A673 (cell line): ENCODE data around the gene ACOX3. TPM values are rescaled to one million over a fixed set of nuclear protein-coding genes. Genes with fewer than 3 reads are reported as not detected.

Source experiments
- BruUV-seq: library from RNA; stranded (reverse); fragments of 400-500 nt; replicated peaks from 2 replicates; lab custom pipeline; 2021; lab: Mats Ljungman, UMichigan
- CTCF ChIA-PET: fragments of 300-600 bp; sonication (Branson Sonifier 250); formaldehyde crosslinking; loops from one replicate; lab custom pipeline; 2022; ENCODE audit warnings: antibody characterized with exemption; lab: Charles Lee
- POLR2A ChIA-PET: fragments of 300-600 bp; sonication (Branson Sonifier 250); formaldehyde crosslinking; loops from one replicate; lab custom pipeline; 2022; ENCODE audit warnings: antibody characterized with exemption; ENCODE audit not compliant: low non-redundant PET; lab: Charles Lee
- DNase-seq: peaks from one replicate; pipeline ENCODE4 v3.0.0-alpha.2; 2015; ENCODE audit warnings: low spot score
- H3K27ac ChIP-seq: fragments of 200-600 bp; sonication (generic); 2 replicates; pipeline ENCODE4 v1.5.1; 2016; ENCODE audit warnings: mixed run types, low read depth, mild to moderate bottlenecking, mixed read lengths, antibody characterized with exemption, low read length; ENCODE audit not compliant: poor library complexity, severe bottlenecking
- H3K27me3 ChIP-seq: fragments of 200-600 bp; sonication (generic); replicated peaks from 2 replicates; pipeline ENCODE4 v1.6.1; 2017; ENCODE audit warnings: mixed run types, low read depth, mild to moderate bottlenecking, mixed read lengths, antibody characterized with exemption, low read length; ENCODE audit not compliant: insufficient read depth, poor library complexity
- H3K36me3 ChIP-seq: fragments of 200-600 bp; sonication (generic); 2 replicates; pipeline ENCODE4 v1.6.1; 2016; ENCODE audit warnings: mixed run types, mild to moderate bottlenecking, mixed read lengths, antibody characterized with exemption, low read length; ENCODE audit not compliant: insufficient read depth, poor library complexity, severe bottlenecking
- H3K4me1 ChIP-seq: fragments of 200-600 bp; sonication (generic); 2 replicates; pipeline ENCODE4 v1.6.1; 2017; ENCODE audit warnings: mixed run types, mild to moderate bottlenecking, mixed read lengths, antibody characterized with exemption, low read length; ENCODE audit not compliant: insufficient read depth, poor library complexity, severe bottlenecking
- H3K4me3 ChIP-seq: fragments of 200-600 bp; sonication (generic); 2 replicates; pipeline ENCODE4 v1.5.1; 2016; ENCODE audit warnings: low read depth, mixed run types, mild to moderate bottlenecking, mixed read lengths, low read length; ENCODE audit not compliant: poor library complexity, severe bottlenecking
- H3K9me3 ChIP-seq: fragments of 200-600 bp; sonication (generic); 2 replicates; pipeline ENCODE4 v1.6.1; 2016; ENCODE audit warnings: mixed run types, low read depth, mild to moderate bottlenecking, mixed read lengths, antibody characterized with exemption, low read length; ENCODE audit not compliant: poor library complexity, severe bottlenecking
- EZH2 ChIP-seq: fragments of 200-600 bp; sonication (generic); IDR thresholded peaks from 2 replicates; pipeline ENCODE4 v1.6.1; 2017; ENCODE audit warnings: borderline replicate concordance, low read depth, mild to moderate bottlenecking, mixed read lengths, antibody characterized with exemption, low read length; ENCODE audit not compliant: poor library complexity, severe bottlenecking
- intact Hi-C: fragments of 100-400 bp; cut with micrococcal nuclease; formaldehyde crosslinking; loops from one replicate; pipeline ENCODE4 v1.10.0; 2022; ENCODE audit not compliant: unreplicated experiment
- total RNA-seq: library from RNA; stranded (reverse); gene quantifications from 2 replicates; pipeline ENCODE4 v1.2.3, GENCODE V29; 2021
- TF ChIP-seq, protein P1 (sequence below): fragments of 300-800, 200-600 bp; sonication (generic); conservative IDR thresholded peaks from 2 replicates; pipeline ENCODE4 v1.5.1; 2017; ENCODE audit warnings: low read depth, mild to moderate bottlenecking, antibody characterized with exemption, low read length, moderate library complexity, mixed read lengths

Gene ACOX3
- total RNA-seq, 1 experiment from 2014 or later: 14.3 TPM

- CTCF ChIA-PET: no interaction called here
- no peaks in the 10 kb centered on the region for H3K4me1 ChIP-seq
- TF ChIP-seq, protein P1, sequence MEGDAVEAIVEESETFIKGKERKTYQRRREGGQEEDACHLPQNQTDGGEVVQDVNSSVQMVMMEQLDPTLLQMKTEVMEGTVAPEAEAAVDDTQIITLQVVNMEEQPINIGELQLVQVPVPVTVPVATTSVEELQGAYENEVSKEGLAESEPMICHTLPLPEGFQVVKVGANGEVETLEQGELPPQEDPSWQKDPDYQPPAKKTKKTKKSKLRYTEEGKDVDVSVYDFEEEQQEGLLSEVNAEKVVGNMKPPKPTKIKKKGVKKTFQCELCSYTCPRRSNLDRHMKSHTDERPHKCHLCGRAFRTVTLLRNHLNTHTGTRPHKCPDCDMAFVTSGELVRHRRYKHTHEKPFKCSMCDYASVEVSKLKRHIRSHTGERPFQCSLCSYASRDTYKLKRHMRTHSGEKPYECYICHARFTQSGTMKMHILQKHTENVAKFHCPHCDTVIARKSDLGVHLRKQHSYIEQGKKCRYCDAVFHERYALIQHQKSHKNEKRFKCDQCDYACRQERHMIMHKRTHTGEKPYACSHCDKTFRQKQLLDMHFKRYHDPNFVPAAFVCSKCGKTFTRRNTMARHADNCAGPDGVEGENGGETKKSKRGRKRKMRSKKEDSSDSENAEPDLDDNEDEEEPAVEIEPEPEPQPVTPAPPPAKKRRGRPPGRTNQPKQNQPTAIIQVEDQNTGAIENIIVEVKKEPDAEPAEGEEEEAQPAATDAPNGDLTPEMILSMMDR: no peak
- no peak for TF ChIP-seq EZH2
- no peaks in the 10 kb centered on the region for H3K36me3 ChIP-seq
- H3K9me3 ChIP-seq: no peaks in the 10 kb centered on the region
- H3K27ac ChIP-seq: no peak overlapping the region
- BruUV-seq: no TSS peak
- POLR2A ChIA-PET: no interaction called here
- intact Hi-C loops: no loop called here
- no peak overlapping the region for H3K4me3 ChIP-seq
- H3K27me3 ChIP-seq: no peaks in the 10 kb centered on the region
- no peak for DNase-seq
These were observed 107.6 kb downstream of the ACOX3 start for GRCh38 chr4:8332891-8333331.

DNA sequence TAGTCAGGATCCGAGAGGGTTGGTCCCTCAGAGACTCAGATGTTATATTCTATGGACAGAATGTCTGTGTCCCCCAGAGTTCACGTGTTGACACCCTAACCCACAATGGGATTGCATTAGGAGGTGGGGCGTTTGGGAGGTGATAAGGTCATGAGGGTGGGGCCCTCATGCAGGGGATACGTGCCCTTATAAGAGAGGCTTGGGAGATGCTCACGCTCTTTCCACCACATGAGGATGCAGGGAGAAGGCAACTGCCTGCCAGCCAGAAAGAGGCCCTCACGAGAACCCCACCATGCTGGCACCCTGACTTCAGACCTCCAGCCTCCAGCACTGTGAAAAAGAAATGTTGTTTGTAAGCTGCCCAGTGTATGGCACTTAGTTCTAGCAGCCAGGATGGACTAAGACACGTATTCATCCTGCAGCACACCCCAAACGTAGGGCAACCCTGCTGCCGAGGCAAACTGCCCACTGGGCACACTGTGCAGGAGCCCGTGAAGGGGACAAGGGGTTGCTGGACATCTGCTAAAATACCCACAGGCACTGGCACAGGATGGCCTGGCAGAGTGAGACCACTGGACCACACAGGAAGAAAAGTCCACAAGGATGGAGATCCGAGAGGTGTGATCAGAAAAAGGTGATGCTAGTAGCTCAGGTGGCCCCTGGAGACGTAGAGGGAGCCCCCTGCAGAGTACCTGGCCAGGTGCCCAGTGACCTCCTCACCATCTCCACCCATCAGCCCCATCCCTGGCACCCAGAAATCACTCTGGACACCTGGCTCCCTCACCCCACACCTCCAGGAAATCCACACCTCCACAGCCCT lies 108.3 kb downstream of the ACOX3 start:
- TF ChIP-seq, protein P1: no peak
- no peak for TF ChIP-seq EZH2
- ChIA-PET POLR2A (no interaction called here), CTCF (interaction anchor here (0.6 kb wide), 1 partner anchor 12 kb away, joined by 3 read pairs; no protein-coding TSS in a partner anchor)
- Histone ChIP-seq H3K4me3 (no peak overlapping the region), H3K27ac (no peak overlapping the region), H3K27me3 (no peaks in the 10 kb centered on the region), H3K4me1 (no peaks in the 10 kb centered on the region), H3K9me3 (no peaks in the 10 kb centered on the region), H3K36me3 (no peaks in the 10 kb centered on the region)
- no peak for DNase-seq
- intact Hi-C loops: no loop called here
- BruUV-seq: no TSS peak

DNA sequence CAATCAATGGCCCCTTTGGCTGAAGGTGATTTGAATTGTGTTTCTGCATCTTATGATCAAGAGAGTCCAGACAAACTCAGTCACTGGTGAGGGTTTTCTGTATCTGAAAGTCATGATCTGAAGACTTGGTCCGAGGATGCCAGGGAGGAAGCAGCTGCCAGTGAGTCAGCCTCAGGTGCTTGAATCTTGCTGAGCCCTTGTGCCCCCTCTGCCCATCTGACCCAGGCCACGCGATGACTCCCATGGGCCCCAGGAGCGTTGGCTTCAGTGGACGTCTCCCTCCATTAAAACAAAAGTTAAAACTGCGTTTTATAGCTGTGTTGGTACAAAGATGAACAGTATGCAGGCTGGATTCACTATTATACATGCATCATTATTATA lies 109.0 kb downstream of the ACOX3 start:
- Histone ChIP-seq H3K4me3 (no peak overlapping the region), H3K4me1 (no peaks in the 10 kb centered on the region), H3K27ac (no peak overlapping the region), H3K27me3 (no peaks in the 10 kb centered on the region), H3K36me3 (no peaks in the 10 kb centered on the region), H3K9me3 (no peaks in the 10 kb centered on the region)
- no TSS peak for BruUV-seq
- CTCF ChIA-PET: no interaction called here
- TF ChIP-seq EZH2: no peak
- TF ChIP-seq, protein P1: no peak
- POLR2A ChIA-PET: no interaction called here
- intact Hi-C loops: no loop called here
- no peak for DNase-seq
